ENCODE results near the gene EPAS1. TPM values are rescaled to one million over a fixed set of nuclear protein-coding genes. Genes with fewer than 3 reads are reported as not detected.

Gene EPAS1
- polyA plus RNA-seq, 2 of the 4 experiments (the other 2 are of a cell fraction), result 128 to 143 TPM

- Histone ChIP-seq H3K9me3 (peaks cover under 1% of the 10 kb centered on the region; the same call in 1 of the 3 replicates), H3K4me1 (peaks cover 96% of the 10 kb centered on the region), H3K4me2 (peak overlapping the region; percentile 75), H3K4me3 (no peak overlapping the region), H3K27ac (peak overlapping the region; percentile 85 to 92)
- DNase-seq (ENCODE audit: low read depth in 1 of 2, low spot score in 1 of 2), result no peak
- no peak for ATAC-seq
- ChIA-PET POLR2A (no interaction called here), CTCF (interaction anchor here (1.3 to 3.0 kb wide), 8 partner anchors 12 to 317 kb away, joined by 3 to 9 read pairs (median 4); partner anchors contain the start of gene EPAS1)
- TF ChIP-seq SMC3 (IDR thresholded peaks at IDR 0.05), result no peak
- no peak for TF ChIP-seq FOSB (CRISPR knock-in tag; IDR thresholded peaks at IDR 0.05)
- no peak for TF ChIP-seq FOXS1 (CRISPR knock-in tag; IDR thresholded peaks at IDR 0.05)
- TF ChIP-seq TFCP2L1 (CRISPR knock-in tag; IDR thresholded peaks at IDR 0.05), result no peak
- no peak for TF ChIP-seq CEBPB (IDR thresholded peaks at IDR 0.05)
- TF ChIP-seq ELK1 (IDR thresholded peaks at IDR 0.05; ENCODE audit: low read depth, low read length), result no peak
- no peak for FAIRE-seq
- 91% methylated on average over 5 of the region's 5 CpGs for WGBS (ENCODE audit: missing lambda C conversion rate)
Measured at GRCh38 chr2:46310446-46310845, 13.2 kb downstream of the EPAS1 start.

- ChIA-PET POLR2A (interaction anchor here (1.2 kb wide), 1 partner anchor 15 kb away, joined by 3 read pairs; the partner anchor contains the start of gene EPAS1), CTCF (interaction anchor here (0.8 to 3.2 kb wide), 5 partner anchors 11 to 300 kb away, joined by 3 to 12 read pairs (median 8); partner anchors contain the start of gene EPAS1)
- Histone ChIP-seq H3K4me3 (no peak overlapping the region), H3K27ac (peak overlapping the region; percentile 85 to 92), H3K9me3 (no peaks in the 10 kb centered on the region), H3K4me2 (peak overlapping the region; percentile 75), H3K4me1 (peaks cover 95% of the 10 kb centered on the region)
- ATAC-seq, result no peak
- no peak for FAIRE-seq
- no peak for DNase-seq (ENCODE audit: low read depth in 1 of 2, low spot score in 1 of 2)
- TF ChIP-seq MAFK (IDR thresholded peaks at IDR 0.05; ENCODE audit: partially characterized antibody) (peak; percentile 41), BCL3 (IDR thresholded peaks at IDR 0.05) (0 out of 3 replicates have a peak, but pooled peaks have one; percentile 22), KDM5A (IDR thresholded peaks at IDR 0.05) (no peak), RAD21 (conservative IDR thresholded peaks at IDR 0.05 in 1 of 2, IDR thresholded peaks at IDR 0.05 in 1 of 2) (no peak)
- 64% methylated on average over 6 of the region's 6 CpGs for WGBS (ENCODE audit: missing lambda C conversion rate)
Measured at GRCh38 chr2:46311651-46312223, 14.5 kb downstream of the EPAS1 start.

- no peak for ATAC-seq
- TF ChIP-seq ZSCAN20 (CRISPR knock-in tag; IDR thresholded peaks at IDR 0.05) (no peak), ZC3H11A (IDR thresholded peaks at IDR 0.05) (0 out of 2 replicates have a peak, but pooled peaks have one; percentile 6), HOXB5 (CRISPR knock-in tag; IDR thresholded peaks at IDR 0.05) (no peak), HES2 (IDR thresholded peaks at IDR 0.05) (no peak), TP53 (CRISPR knock-in tag; IDR thresholded peaks at IDR 0.05) (0 out of 2 replicates have a peak, but pooled peaks have one; percentile 53)
- no peak overlapping the region for H3K4me3 ChIP-seq
- DNase-seq (ENCODE audit: low read depth in 1 of 2, low spot score in 1 of 2), result no peak
- ChIA-PET POLR2A (interaction anchor here (1.4 kb wide), 1 partner anchor 16 kb away, joined by 6 read pairs; the partner anchor contains the start of gene EPAS1), CTCF (interaction anchor here (0.8 to 7.2 kb wide), 13 partner anchors 10 to 302 kb away, joined by 3 to 45 read pairs (median 4); partner anchors contain the start of gene EPAS1)
- 80% methylated on average over 3 of the region's 3 CpGs for WGBS (ENCODE audit: missing lambda C conversion rate)
- H3K27ac ChIP-seq, result peak overlapping the region; percentile 85 to 92
- no peak for FAIRE-seq
- H3K9me3 ChIP-seq, result no peaks in the 10 kb centered on the region
- H3K4me2 ChIP-seq, result peak overlapping the region; percentile 75; the same call in 2 of the 3 replicates
- H3K4me1 ChIP-seq, result peaks cover 95% of the 10 kb centered on the region
Measured at GRCh38 chr2:46313063-46313462, 15.9 kb downstream of the EPAS1 start.
